ENCODE data around the gene RAB4A.

Gene RAB4A

DNA sequence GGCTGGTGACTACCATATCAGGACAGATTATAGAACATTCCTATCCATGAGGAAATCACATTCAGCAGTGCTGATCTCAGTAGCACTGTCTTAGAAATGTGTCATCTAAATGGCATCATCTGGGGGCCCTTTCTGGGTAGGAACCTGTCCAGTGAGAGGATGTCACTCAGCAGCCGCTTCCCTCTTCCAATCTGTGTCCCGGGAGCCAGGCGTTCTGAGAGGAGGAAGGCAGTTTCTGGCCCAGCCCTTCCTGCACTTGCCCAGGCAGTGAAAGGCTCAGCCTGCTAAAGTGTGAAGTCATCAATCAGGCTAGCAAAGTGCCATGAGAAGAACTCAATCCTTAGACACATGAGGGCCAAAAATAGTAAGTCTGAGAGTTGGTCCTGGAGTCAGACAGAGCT, 25.6 kb downstream of the RAB4A start:
- TF ChIP-seq, protein P1, sequence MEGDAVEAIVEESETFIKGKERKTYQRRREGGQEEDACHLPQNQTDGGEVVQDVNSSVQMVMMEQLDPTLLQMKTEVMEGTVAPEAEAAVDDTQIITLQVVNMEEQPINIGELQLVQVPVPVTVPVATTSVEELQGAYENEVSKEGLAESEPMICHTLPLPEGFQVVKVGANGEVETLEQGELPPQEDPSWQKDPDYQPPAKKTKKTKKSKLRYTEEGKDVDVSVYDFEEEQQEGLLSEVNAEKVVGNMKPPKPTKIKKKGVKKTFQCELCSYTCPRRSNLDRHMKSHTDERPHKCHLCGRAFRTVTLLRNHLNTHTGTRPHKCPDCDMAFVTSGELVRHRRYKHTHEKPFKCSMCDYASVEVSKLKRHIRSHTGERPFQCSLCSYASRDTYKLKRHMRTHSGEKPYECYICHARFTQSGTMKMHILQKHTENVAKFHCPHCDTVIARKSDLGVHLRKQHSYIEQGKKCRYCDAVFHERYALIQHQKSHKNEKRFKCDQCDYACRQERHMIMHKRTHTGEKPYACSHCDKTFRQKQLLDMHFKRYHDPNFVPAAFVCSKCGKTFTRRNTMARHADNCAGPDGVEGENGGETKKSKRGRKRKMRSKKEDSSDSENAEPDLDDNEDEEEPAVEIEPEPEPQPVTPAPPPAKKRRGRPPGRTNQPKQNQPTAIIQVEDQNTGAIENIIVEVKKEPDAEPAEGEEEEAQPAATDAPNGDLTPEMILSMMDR (IDR thresholded peaks at IDR 0.05), result no peak

DNA sequence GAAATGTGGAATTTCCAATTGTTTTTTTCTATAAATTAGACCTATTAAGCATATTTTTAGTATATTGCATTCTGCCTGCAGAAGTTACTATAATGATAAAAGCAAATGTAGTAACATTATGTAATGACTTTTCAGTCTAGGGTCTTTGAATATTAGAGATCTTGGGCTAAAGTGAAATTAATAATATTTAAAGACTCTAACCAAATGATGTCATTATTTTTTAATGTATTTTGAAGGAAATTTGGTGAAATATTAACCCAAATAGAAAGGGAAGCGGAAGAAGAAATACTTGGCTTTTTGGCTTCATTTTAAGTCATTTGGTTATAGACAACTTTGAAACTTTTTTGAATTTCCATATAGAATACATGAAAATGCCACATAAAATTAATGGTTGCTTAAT, 26.8 kb downstream of the RAB4A start:
- TF ChIP-seq, protein P1 (IDR thresholded peaks at IDR 0.05), result no peak

DNA sequence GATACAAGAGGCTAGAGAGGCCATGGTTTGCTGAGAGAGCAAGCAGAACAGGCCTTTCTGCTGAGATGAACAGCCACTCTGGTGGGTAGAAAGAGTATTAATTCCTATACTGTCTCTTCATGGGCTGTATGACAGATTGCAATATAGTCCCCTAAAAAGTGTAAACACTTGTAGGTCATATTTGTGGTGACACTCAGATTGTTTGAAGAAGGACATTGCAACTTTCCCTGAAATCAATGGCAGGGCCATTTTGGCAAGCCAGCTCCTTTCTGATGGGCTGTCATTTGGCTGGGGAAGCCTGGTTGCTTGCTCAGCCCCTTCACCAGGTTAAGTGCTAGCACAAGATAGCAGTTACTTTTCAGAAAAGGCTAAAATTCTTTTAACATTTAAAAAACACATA, 27.5 kb downstream of the RAB4A start:
- TF ChIP-seq, protein P1 (IDR thresholded peaks at IDR 0.05), result no peak

DNA sequence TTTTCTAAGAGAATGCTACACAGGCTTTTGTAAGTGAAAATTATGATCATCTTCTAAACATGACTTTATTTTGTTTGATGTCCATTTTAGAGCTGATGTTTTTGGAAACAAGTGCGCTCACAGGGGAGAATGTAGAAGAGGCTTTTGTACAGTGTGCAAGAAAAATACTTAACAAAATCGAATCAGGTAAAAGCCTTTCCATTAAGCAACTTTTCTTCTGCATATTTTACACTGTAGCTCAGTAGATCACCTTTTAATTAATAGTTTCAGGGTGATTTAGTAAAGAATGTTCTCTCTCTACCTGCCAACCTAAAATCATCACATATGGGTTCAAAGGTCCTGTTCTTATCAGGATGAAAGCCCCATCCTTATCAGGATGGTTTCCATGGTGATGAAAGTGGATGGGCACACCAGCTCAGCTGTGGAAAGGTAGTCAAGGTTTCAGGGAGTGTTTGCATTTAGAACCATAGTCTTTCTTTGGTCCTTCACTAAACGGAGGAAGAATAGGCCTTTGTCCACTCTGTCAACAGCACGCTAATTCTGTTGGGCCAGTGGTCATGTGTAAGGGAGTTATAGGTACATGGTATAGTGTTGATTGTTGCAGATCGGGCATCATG, 28.1 kb downstream of the RAB4A start:
- TF ChIP-seq, protein P1 (IDR thresholded peaks at IDR 0.05), result no peak

DNA sequence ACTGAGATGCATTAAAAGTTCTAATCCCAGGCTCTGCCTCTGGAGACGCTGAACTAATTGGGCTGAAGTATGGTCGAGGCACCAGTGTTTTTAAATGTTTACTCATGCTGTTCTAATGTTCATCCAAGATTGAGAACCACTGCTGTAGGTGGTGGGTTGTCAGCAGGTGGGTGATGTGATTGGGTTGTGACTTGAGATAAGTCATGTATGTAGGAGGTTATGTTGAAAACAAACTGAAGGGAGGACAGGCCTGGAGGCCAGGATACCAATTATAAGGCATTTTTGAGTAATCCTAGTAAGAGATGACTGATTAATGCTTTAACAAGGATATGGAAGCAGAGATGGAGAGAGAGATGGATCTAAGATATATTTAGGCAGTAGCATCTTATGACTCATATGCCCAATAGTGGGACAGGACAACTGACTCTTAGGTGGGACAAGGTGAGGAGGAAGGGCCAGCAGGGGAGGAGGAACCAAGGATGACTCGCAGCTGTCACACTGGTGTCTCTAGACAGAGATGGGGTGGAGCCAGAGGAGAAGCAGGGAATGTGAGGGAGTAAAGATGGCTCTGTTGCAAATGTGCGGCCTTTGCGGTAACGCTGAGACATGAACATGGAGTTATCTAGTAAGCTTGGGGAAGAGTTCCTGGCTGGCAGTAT, 29.3 kb downstream of the RAB4A start:
- TF ChIP-seq, protein P1 (IDR thresholded peaks at IDR 0.05), result no peak

DNA sequence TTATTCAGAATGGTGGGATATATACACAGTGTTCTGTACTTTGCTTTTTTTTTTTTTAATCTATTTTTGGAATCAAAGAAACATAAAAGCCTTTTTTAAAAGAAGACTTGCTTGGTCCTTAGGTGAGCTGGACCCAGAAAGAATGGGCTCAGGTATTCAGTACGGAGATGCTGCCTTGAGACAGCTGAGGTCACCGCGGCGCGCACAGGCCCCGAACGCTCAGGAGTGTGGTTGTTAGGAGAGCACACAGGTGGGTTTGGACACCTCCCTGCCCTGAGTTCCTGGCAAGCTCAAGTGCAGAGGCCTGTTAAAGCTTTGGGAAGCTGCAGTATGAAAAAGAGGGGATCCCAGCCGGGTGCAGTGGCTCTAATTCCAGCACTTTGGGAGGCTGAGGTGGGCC, 31.8 kb downstream of the RAB4A start:
- TF ChIP-seq, protein P1 (IDR thresholded peaks at IDR 0.05), result no peak

DNA sequence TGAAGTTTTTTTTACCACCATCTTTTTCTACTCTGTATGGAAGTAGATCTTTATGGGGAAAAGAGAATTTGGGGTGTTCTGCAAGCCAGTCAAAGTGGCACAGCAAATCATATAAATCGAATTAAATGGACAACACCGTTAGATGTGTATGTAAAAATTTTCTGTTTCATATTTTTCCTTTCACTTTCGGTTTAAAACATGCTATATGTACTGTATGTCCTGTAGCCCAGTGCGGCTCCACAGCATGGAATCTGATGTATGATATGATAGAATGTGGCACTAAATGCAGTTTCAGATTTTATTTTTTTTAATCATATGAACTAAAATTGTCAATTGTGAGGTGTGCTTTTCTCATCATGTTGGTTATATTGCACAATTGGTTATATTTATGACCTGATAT, 32.9 kb downstream of the RAB4A start:
- TF ChIP-seq, protein P1 (IDR thresholded peaks at IDR 0.05), result no peak

Data from LNCAP (cell line).